Endothelial cell (in vitro differentiated cells): ENCODE data around the gene GNLY. TPM values are rescaled to one million over a fixed set of nuclear protein-coding genes. Genes with fewer than 3 reads are reported as not detected.

Experiments
- DNase-seq: peaks from one replicate; pipeline ENCODE4 v3.0.0; 2021; ENCODE audit warnings: low spot score
- H3K27ac Mint-ChIP-seq: one replicate; pipeline ENCODE4 v1.8.0; 2021; ENCODE audit warnings: mixed read lengths, inconsistent platforms; ENCODE audit not compliant: unreplicated experiment
- H3K27me3 Mint-ChIP-seq: one replicate; pipeline ENCODE4 v1.8.0; 2021; ENCODE audit warnings: mild to moderate bottlenecking, moderate library complexity, mixed read lengths, inconsistent platforms; ENCODE audit not compliant: unreplicated experiment
- H3K36me3 Mint-ChIP-seq: one replicate; pipeline ENCODE4 v1.8.0; 2021; ENCODE audit warnings: mild to moderate bottlenecking, low read depth, mixed read lengths, inconsistent platforms; ENCODE audit not compliant: unreplicated experiment
- H3K4me1 Mint-ChIP-seq: one replicate; pipeline ENCODE4 v1.8.0; 2021; ENCODE audit warnings: mild to moderate bottlenecking, mixed read lengths, inconsistent platforms; ENCODE audit not compliant: unreplicated experiment
- H3K4me3 Mint-ChIP-seq: one replicate; pipeline ENCODE4 v1.8.0; 2021; ENCODE audit warnings: mild to moderate bottlenecking, mixed read lengths, inconsistent platforms; ENCODE audit not compliant: unreplicated experiment
- H3K9me3 Mint-ChIP-seq: one replicate; pipeline ENCODE4 v1.8.0; 2021; ENCODE audit warnings: mixed read lengths, inconsistent platforms; ENCODE audit not compliant: unreplicated experiment
- CTCF ChIP-seq: fragments of 200-600 bp; sonication (generic); IDR thresholded peaks from one replicate; pipeline ENCODE4 v1.5.0; 2021; ENCODE audit warnings: antibody characterized with exemption; ENCODE audit not compliant: unreplicated experiment
- total RNA-seq: library from RNA; stranded (reverse); fragmentation: NEBNext Ultra II Directional; extraction: Animal tissue kit (Norgen Biotek cat#: 25700); gene quantifications from one replicate; pipeline ENCODE4 v1.2.1, GENCODE V29; 2021; ENCODE audit not compliant: unreplicated experiment

Gene GNLY
- total RNA-seq, 1 donor from 2014 or later, result not detected

- TF ChIP-seq CTCF, result no peak
- Mint-ChIP-seq H3K4me1 (peaks cover 3% of the 10 kb centered on the region), H3K9me3 (peaks cover 4% of the 10 kb centered on the region), H3K36me3 (no peaks in the 10 kb centered on the region), H3K4me3 (no peak overlapping the region), H3K27me3 (peaks cover 5% of the 10 kb centered on the region), H3K27ac (no peak overlapping the region)
- DNase-seq, result no peak
These were observed 46.0 kb downstream of the GNLY start for GRCh38 chr2:85740193-85740592.

GRCh38 chr2:85741211-85741832, 47.2 kb downstream of the GNLY start:
- TF ChIP-seq CTCF, result no peak
- Mint-ChIP-seq H3K36me3 (no peaks in the 10 kb centered on the region), H3K27me3 (peaks cover 6% of the 10 kb centered on the region), H3K4me3 (no peak overlapping the region), H3K27ac (no peak overlapping the region), H3K4me1 (peaks cover 5% of the 10 kb centered on the region), H3K9me3 (peaks cover 4% of the 10 kb centered on the region)
- DNase-seq, result no peak

GRCh38 chr2:85741833-85742455, 47.8 kb downstream of the GNLY start:
- H3K27ac Mint-ChIP-seq, result no peak overlapping the region
- peaks cover 4% of the 10 kb centered on the region for H3K9me3 Mint-ChIP-seq
- TF ChIP-seq CTCF, result no peak
- no peak overlapping the region for H3K4me3 Mint-ChIP-seq
- H3K36me3 Mint-ChIP-seq, result no peaks in the 10 kb centered on the region
- peaks cover 5% of the 10 kb centered on the region for H3K4me1 Mint-ChIP-seq
- peaks cover 6% of the 10 kb centered on the region for H3K27me3 Mint-ChIP-seq
- DNase-seq, result no peak

GRCh38 chr2:85743304-85743978, 49.3 kb downstream of the GNLY start:
- no peak for TF ChIP-seq CTCF
- peaks cover 6% of the 10 kb centered on the region for H3K27me3 Mint-ChIP-seq
- no peak overlapping the region for H3K27ac Mint-ChIP-seq

GRCh38 chr2:85744055-85744454, 49.9 kb downstream of the GNLY start:
- TF ChIP-seq CTCF, result no peak
- DNase-seq, result no peak
- Mint-ChIP-seq H3K9me3 (peaks cover 4% of the 10 kb centered on the region), H3K4me3 (no peak overlapping the region), H3K36me3 (no peaks in the 10 kb centered on the region), H3K4me1 (peaks cover 5% of the 10 kb centered on the region), H3K27me3 (peaks cover 6% of the 10 kb centered on the region), H3K27ac (no peak overlapping the region)

More at GRCh38 chr2:85743304-85743978, 49.3 kb downstream of the GNLY start:
- no peaks in the 10 kb centered on the region for H3K36me3 Mint-ChIP-seq
- DNase-seq, result no peak
- H3K4me3 Mint-ChIP-seq, result no peak overlapping the region
- H3K4me1 Mint-ChIP-seq, result peaks cover 5% of the 10 kb centered on the region
- H3K9me3 Mint-ChIP-seq, result peaks cover 4% of the 10 kb centered on the region
